Anterior cingulate cortex (tissue), 58 donors: ENCODE data around the gene FIBP.

Experiments used
- DNase-seq, 58 donors: peaks; one replicate each; lab custom pipeline; 2025; lab: John Stamatoyannopoulos, UW

FIBP gene

DNA sequence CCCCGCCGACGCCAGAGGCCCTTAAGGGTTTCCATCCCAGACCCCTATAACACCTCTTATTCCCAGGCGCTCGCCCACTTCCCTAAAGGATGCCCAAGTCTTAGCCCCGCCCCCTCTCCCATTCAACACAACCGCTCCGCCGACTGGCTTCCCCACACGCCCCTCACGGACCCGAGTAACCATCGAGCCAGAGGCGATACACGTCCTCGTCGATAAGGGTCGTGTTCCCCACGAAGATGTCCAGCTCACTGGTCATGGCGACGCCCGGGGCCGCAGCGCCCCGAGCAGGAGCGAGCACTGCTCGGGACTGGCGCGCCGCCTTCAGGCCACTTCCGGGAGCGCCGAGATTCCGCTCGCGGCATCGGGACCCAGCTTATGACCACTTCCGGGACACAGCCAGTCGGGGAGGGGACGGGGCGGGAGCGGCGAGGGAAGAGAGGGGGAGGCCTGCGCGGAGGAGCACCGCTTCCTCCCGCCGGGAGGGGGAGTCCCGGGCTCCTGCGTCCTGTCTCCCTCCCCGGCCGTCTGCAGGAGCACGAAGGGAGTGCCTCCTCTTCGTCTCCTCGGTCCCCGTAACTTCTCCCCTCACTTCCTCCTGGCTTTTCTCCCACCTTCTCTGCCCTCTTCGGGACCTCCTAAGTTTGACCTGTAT, at the start of gene FIBP:
TSS of gene FIBP (minus strand) at position 309 of the 652 bp plus-strand sequence. CDS start at position 256, 53 bp downstream.
- peak; percentile 70 to 98 (median 96) for DNase-seq

DNA sequence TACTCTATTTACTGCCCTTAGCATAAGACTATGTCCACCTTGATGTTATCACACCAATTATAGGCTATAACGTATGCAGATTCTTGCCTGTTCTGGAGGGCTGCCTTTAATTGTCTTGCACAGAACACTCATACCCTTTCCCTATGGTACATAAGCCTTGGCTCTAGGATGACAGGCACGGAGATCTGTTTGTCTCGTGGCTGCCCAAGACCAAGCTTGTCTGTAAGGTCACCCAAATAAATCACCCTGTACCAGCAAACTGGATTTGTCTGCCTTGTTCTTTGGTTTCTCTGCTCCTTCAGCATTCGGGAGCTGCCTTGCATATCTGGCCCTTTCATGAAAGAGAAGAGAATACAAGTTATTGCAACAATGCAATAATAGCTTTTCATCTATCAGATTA, 49.5 kb upstream of the FIBP start:
- DNase-seq: no peak

DNA sequence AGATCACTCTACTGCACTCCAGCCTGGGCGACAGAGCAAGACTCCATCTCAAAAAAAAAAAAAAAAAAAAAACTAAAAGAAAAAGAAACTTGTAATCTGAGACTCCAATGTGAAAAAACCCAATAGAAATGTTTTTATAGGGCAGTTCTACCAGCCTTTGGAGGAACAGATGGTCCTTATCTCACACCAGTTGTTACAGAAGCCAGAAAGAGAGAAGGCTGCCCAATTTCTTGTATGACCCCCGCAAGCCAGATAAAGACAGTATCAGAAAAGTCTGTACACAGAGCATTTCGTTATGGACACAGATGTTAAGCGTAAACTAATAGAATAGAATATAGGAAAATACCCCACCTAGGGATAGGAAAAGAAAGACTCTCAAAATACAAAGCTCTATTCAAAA, 45.7 kb upstream of the FIBP start:
- no peak for DNase-seq

DNA sequence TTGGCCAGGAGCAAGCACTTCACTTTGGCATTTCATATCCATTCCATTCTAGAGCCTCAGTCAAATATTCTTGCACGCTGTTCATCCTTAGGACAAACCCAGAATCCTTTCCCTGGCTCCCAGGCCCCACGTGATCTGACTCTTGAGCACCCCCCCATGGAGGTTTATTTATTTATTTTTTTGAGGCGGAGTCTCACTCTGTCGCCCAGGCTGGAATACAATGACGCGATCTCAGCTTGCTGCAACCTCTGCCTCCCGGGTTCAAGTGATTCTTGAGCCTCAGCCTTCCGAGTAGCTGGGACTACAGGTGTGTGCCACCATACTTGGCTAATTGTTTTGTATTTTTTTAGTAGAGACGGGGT, 44.3 kb upstream of the FIBP start:
- no peak for DNase-seq

DNA sequence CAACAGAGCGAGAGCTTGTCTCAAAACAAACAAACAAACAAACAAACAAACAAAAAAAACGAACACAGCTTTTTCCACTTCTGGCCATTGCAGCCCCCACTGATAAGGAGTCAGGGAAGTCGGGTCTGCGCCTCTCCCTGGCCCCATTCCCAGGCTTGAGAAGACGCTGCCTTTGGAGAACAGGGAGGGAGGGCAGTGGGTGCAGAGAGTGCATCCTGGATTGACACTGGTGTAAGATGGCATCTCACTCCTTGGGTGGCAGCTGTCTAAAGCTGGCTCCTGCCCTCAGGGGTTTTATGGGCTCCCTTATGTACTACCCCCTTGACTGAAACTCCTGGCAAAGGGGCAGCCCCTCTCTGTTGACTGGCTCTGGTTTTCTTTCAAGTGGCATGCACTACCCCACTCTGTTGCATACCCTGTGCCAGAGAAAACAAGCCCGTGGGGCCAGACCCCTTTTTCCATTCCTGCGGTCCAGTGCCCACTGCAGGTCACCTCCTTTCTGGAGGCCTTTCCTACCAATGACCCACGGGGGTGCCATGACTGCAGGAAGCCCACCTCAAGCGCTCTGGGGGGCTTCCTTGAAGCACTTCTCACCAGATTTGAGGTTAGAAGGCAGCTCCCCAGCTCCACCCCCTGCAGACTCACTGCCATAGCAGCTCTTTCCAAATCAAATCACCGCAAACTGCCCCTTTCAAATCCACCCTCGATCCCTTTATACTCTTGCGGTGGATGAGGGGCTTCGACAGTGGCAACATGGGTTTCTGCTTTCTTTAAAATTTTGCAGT, 43.7 kb upstream of the FIBP start:
- DNase-seq: no peak

DNA sequence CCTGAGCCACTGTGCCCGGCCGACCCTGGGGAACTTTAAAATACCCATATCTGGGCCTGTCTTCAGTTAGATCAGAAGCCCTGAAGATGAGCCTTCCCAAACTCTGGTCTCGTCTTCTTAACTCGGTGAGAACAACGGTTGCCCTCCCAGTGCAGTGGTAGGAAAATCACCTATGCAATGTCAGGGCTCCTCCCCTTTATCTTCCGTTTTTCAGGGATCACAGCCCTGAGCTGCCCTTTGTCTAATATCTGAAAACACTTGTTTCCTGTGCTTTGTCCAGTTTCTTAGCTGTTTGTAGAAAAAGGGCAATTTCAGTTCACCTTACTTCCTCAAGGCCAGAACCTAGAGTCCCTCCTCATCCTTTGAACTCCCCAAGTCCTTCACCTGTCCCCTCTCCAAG, 40.4 kb upstream of the FIBP start:
- no peak for DNase-seq

DNA sequence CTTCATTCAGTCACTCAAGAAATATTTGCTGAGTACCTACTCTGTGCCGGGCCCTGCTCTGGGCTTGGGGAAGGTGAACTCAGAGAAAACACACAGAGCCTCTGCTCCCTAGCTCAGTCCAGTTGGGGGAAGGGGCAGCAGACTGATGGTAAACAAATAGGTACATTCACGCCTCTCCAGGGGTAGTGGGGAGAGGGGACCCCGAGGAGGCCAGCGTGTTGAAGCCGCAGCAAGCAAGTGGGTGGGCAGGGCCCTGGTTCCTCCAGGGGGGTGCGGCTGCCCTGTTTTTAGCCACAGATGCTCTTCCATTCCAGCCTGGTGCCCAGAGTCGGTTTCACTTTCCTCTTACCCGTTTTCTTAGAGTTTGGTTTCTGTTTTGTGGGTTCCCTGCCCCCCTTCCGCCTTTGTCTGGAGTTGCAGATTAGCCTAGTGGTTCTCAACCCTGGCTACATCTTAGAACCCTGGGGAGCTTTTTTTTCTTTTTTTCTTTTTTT, 39.7 kb upstream of the FIBP start:
- peak in 4 of 58 donors; percentile 11 to 25 (median 18) for DNase-seq

DNA sequence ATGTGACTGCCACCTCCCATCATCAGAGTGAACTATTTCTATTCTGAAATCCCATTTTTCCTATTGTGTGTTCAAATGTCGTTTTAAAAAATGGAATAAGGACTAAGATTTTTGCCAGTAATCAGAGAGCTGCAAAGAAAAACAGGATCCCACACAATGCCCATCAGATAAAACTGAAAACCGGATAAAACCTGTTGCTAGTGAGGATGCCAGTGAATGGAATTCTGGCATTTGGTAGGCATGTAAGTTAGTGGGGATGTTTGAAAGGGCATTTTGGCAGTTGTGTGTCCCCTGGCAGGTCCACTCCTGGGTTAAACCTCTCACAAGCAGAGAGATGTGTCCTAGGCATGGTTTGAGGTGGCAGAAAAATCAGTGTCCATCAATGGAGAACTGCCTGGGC, 37.1 kb upstream of the FIBP start:
- no peak for DNase-seq

DNA sequence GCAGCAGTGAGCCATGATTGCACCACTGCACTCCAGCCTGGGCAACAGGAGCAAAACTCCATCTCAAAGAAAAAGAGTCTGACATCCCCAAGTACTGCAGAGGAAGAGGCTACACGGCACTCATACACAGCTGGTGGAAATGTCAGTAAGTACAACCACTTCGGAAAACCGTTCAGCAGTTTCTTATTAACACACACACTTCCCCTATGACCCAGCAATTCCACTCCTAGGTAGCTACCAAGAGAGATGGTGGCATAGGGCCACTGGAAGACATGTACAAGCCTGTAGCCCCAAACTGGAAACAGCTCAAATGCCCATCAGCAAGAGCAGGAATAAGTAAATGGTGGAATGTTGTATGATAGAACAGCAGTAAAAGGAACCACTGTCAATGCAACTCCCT, 34.3 kb upstream of the FIBP start:
- DNase-seq: no peak

DNA sequence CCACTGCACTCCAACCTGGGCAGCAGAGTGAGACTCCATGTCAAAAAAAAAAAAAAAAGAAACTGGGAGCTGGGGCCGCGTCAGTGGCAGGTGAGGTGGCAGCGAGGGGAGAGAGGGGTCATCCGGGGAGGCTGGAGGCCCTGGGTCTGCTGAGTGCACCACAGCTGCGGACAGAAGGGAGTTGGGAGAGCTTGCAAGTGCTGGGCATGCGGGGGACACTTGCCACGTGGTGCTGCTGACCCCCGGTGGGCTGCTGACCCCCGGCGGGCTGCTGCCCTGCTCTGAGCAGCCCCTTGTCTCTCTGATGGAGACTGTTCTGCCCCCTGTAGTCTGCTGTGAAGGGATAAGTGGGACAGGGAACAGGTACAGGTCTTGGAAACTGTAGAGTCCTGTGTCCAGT, 33.6 kb upstream of the FIBP start:
- DNase-seq: no peak

DNA sequence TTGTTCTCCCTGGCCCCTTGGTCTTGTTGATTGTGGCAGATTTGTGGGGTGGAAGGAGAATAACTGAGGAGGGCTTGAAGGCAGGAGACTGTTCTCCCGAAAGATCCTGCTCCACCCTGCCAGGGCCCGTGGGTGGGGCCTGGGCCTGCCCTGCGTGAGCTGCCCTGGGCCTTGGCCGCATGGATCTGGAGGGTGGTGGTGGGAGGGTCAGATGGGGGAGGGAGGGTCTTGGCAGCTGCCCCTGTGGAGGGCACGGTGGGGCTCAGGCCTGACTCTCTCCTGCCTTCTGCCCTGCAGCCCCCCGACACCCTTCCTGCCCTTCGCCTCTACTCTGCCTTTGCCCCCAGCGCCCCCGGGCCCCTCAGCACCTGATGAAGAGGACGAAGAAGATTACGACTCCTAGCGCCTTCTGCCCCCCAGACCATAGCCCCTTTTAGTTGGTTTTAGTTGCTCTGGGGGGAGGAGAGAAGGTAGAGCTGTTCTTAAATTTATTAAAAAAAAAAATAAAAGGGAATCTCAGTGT, 32.8 kb upstream of the FIBP start:
- no peak for DNase-seq

DNA sequence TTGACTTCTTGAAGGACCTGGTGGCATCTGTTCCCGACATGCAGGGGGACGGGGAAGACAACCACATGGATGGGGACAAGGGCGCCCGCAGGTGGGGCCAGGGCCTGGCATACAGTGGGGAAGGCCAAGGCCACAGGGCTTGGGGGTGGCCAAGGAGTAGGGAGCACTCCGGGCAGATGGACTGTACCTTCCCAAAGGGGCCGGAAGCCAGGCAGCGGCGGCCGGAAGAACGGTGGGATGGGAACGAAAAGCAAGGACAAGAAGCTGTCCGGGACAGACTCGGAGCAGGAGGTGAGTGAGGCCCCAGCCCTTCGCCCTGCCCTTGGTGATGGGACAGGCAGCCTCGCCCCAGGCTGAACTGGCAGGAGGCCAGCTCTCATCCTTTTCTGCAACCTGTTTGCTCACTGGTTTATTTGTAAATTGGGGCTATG, 32.1 kb upstream of the FIBP start:
- DNase-seq: no peak

DNA sequence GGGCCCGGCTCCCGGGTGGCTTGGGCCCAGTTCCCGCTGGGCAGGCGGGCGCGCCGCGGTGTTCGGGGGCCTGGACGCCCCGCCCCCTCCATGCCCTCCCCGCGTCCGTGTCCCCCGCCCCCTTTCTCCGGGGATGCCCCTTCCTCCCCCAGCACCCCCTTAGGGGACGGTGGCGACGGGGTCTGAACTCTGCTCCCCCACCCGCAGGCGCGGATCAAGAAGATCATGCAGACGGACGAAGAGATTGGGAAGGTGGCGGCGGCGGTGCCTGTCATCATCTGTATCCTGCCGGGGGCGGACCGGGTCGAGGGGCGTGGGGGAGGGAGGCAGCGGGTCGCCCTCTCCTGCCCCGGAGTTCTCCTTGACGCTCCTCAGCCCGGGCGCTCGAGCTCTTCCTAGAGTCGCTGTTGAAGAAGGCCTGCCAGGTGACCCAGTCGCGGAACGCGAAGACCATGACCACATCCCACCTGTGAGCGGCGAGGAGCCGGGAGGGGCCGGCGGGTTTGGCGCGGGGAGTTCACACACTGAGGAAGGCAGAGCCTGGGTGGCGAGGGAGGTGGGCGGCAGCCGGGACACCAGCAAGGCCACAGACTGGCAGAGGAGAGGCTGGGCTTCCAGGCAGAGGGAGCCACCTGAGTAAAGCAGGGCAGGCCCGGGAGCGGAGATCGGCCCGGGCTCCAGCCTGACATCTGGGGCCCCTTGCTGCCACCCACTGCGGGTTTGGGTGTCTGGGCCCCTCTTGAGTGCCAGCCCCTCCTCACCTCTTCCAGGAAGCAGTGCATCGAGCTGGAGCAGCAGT, 31.5 kb upstream of the FIBP start:
- DNase-seq: peak in 20 of 58 donors; percentile 18 to 71 (median 48)

DNA sequence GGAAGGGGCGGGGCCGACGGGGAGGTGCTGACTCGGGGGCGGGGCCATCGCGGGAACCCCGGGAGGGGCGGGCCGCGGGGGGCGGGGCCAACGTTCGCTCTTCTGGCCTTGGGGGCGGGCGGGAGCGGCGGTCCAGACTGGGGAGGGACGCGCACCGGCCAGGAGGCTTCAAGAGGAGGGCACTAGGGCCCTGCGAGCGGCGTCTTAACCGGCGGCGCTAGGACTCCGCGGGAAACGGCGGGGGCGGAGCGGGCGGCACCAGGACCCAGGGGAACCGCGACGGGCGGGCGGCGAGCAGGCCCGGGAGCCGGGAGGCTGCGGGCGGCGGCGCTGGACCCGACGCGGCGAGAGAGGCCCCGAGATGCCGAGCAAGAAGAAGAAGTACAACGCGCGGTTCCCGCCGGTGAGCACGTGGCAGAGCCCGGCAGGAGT, 30.9 kb upstream of the FIBP start, which contains the start of gene DRAP1:
TSS of gene DRAP1 (plus strand) at position 286 of the 432 bp plus-strand sequence. CDS start at position 362, 76 bp downstream.
- DNase-seq: peak; percentile 68 to 100 (median 99)

DNA sequence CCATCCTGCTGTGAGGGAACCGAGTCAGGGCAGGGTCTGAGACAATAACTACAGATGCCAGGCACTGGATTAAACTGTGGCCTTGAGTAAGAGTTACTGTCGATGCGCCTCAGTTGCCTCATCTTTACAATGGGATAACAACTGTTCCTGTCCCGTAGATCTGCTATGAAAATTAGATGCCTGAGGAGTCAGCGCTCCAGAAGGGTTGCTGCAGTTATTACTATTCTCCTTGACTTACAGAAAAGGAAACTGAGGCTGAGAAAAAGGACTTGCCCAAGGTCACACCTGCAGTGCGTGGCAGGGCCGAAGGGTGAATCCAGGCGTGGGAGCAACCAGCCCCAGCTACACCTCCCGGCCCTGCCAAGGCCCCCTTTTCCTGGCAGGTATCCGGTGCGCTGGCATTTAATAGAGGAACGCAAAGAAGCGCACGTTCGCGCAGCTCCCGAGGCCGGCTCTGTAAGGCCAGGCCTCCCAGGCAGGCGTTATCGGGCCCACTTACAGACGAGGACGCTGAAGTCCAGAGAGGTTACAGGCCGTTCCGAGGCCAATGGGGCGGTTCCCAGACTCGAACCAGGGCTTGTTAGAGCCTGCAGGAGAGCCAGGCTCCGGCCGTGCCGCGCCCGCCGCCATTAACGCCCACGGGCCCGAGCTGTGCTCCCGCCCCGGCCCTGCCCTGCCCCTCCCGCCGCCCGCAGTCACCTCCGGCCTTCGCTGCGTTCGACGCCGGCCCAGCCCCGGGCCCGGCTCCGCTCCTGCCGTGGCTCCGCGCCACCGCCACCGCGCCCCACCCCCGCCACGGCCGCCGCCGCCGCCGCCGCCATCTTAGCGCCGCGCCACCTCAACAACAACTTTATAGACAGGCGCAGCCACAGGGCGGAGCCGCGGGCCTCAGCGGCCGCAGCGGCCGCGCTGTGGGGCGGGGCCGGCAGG, 30.2 kb upstream of the FIBP start, which contains the start of gene C11orf68:
TSS of gene C11orf68 (minus strand) at position 852 of the 930 bp plus-strand sequence. CDS start at position 821, 31 bp downstream.
- peak in 1 of 58 donors; percentile 66 for DNase-seq

DNA sequence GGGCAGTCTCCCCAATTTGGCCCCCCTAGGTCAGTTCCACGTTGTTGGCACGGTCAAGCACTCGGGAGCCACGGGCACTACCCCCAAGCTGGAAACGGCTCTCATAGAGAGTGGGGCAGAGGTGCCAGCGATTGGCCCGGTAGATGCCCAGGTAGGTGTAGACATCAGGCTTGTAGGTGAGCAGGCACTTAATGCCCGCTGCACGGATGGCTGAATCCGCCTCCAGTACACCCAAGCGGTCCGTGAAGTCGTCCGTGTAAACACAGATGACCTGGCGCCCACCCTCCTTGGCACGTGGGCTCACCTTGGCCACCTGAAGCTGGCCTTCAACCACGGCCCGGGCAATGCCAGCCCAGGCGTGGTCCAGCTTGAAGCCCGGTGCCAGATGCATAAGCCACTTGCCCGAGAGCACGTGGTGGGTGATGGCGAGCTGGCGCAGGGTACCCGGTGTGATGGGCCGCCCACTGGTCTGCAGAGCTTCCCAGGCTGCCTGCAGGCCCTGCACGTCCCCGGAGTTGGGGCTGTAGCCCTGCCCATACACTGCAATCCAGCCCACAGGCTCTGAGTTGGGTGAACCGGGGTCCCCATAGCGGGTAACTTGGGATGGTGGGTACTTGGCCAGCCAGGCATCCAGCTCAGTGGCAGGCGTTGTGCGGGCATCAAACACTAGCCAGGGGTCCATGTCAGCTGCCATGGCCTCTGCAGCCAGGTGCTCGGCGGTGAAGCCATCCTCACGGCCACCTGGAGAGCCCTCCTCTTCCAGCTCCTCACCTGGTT, 29.4 kb upstream of the FIBP start:
- no peak for DNase-seq

DNA sequence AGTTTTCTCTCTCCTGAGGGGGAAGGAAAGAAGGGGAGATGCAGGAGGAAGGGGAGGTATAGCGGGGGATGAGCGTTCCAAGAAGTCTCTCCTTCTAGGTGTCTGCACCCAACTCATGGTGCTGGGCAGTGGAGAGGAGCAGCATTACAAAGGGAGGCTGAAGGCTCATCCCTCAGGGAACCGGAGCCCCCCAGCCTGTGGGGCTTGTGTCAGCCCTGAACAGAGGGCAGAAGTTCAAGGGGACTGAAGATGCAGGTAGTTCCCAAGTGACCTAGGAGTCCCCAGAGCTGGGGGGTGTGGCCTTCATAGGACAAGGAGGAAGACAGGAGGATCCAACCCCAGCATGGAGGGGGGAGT, 28.8 kb upstream of the FIBP start:
- no peak for DNase-seq

DNA sequence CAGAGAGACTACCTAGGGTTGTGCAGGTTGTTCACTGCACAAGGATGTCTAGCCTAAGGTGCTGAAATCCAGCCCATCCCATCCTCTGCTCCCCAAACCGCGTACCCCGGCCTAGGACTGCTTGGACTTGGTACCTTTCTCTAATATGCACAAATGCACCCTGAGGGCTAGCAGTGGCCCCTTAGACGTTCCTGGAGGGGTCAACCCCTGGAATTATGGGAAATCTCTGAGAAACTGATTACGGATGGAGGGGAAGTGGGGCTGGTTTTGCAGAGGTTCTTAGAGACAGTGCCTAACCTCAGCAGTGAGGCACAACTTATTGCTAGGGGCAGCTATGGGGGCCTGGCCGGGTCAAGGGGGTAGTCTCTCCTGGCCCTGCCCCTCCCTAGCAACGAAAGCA, 28.1 kb upstream of the FIBP start:
- DNase-seq: no peak

DNA sequence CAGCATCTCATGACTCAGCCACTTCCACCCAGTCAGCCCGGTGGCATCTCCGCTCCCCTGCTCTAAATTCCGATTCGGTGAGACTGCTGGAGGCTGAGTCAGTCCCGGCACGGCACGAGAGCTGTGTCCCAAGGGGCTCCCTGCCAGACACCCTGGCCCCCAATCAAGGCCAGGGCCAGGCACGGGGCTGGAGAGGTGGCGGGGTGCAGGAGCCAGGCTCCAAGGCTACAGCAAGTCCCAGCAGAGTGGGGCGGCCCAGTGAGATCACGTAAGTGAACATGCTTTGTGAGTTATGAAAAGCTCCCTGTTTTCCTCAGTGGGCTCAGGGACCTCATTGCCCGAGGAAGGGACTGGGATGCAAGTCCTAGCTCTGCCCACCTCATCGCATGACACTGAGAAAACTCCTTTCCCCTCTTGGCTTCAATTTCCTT, 27.6 kb upstream of the FIBP start:
- peak in 17 of 58 donors; percentile 8 to 76 (median 40) for DNase-seq
